T-helper 1 cell treated with Interleukin-12 subunit alpha and Interleukin-12 subunit beta and Interleukin-4 antibody, amounts not matched to agents 30 μg/mL and 1 μg/mL, for 36 hours (primary cell): Measurements from ENCODE around the gene NME2.
"Not testable (repeated sequence)": the region's sequence is repeated elsewhere in the genome, so short reads cannot be mapped to it uniquely, and the experiment has no call there.

Experiments
- H3K27ac Mint-ChIP-seq: one replicate; pipeline ENCODE4 v1.8.0; 2021; ENCODE audit warnings: mild to moderate bottlenecking, mixed read lengths
- H3K27me3 Mint-ChIP-seq: one replicate; pipeline ENCODE4 v1.8.0; 2021; ENCODE audit warnings: low read depth, mixed read lengths
- H3K36me3 Mint-ChIP-seq: one replicate; pipeline ENCODE4 v1.8.0; 2021; ENCODE audit warnings: low read depth, mixed read lengths
- H3K4me1 Mint-ChIP-seq: one replicate; pipeline ENCODE4 v1.8.0; 2021; ENCODE audit warnings: low read depth, mixed read lengths
- H3K4me3 Mint-ChIP-seq: one replicate; pipeline ENCODE4 v1.8.0; 2021; ENCODE audit warnings: mild to moderate bottlenecking, moderate library complexity, mixed read lengths
- H3K9me3 Mint-ChIP-seq: one replicate; pipeline ENCODE4 v1.8.0; 2021; ENCODE audit warnings: mixed read lengths

NME2 gene

DNA sequence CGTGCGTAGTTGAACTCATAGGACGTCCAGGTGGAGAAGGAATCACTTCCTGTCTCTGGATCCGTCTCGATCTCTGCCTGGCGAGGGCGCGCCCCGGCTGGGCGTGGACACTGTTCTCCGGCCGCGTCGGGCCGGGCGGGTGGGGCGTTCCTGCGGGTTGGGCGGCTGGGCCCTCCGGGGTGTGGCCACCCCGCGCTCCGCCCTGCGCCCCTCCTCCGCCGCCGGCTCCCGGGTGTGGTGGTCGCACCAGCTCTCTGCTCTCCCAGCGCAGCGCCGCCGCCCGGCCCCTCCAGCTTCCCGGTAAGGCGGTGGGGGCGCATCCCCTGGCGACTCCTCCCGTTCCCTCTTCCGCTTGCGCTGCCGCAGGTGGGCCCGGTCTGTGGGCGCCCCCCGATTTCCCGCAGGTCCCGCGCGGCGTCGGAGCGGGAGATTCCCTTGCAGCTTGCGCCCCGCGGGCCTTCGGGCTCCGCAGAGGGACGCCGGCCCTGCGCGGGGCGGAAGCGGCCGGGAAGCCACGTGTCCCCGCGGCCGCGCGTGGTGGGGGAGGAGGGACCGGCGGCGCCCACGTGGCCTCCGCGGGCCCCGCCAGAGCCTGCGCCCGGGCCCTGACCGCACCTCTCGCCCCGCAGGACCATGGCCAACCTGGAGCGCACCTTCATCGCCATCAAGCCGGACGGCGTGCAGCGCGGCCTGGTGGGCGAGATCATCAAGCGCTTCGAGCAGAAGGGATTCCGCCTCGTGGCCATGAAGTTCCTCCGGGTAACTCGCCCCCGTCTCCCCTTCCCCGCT, at the start of gene NME2:
Gene NME2, plus strand, starts transcription at position 214 of the 789 bp plus-strand sequence. Its CDS starts 420 bp downstream, at position 634.
- Mint-ChIP-seq H3K4me1 (peaks cover 23% of the 10 kb centered on the region), H3K9me3 (no peaks in the 10 kb centered on the region), H3K27me3 (no peaks in the 10 kb centered on the region), H3K27ac (peak within 1 kb of the TSS; percentile 97), H3K36me3 (peaks cover 37% of the 10 kb centered on the region), H3K4me3 (peak within 1 kb of the TSS; percentile 95)

DNA sequence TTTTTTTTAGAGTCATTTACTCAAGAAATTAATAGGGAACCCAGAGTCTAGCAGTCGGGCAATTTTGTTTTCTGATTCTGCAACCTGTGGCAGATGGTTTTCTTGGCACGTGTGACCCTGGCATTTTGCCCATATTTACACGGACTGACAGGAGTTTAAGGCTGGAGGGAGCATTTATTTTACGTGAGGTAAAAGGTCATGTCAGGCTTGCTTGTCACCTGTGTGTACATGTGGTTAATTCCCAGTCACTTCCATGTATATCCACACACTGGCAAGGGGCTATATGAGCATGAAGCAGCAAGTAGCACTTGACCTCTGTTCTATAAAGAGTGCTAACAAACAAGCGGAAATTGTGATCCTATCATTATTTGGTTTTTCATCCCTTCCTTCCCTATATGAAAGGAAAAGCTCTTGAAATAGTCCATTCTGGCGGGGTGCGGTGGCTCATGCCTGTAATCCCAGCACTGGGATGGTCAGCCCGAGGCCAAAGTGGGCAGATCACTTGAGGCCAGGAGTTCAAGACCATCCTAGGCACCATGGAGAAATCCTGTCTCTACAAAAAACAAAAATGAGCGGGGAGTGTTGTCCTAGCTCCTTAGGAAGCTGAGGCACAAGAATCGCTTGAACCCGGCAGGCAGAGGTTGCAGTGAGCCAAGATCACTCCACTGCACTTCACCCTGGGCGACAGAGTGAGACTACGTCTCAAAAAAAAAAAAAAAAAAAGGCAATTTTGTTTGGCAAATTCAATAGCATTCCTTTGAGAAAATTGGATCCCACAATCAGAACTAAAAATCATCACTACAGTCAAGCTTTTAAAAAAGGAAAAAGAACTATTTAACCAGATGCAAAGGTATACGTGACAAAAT, 47.6 kb upstream of the NME2 start:
- H3K27ac Mint-ChIP-seq: peak overlapping the region; percentile 31
- H3K4me1 Mint-ChIP-seq: peaks cover 60% of the 10 kb centered on the region
- H3K27me3 Mint-ChIP-seq: no peaks in the 10 kb centered on the region
- peaks cover 3% of the 10 kb centered on the region for H3K36me3 Mint-ChIP-seq
- peak overlapping the region; percentile 96 for H3K4me3 Mint-ChIP-seq
- H3K9me3 Mint-ChIP-seq: no peaks in the 10 kb centered on the region

DNA sequence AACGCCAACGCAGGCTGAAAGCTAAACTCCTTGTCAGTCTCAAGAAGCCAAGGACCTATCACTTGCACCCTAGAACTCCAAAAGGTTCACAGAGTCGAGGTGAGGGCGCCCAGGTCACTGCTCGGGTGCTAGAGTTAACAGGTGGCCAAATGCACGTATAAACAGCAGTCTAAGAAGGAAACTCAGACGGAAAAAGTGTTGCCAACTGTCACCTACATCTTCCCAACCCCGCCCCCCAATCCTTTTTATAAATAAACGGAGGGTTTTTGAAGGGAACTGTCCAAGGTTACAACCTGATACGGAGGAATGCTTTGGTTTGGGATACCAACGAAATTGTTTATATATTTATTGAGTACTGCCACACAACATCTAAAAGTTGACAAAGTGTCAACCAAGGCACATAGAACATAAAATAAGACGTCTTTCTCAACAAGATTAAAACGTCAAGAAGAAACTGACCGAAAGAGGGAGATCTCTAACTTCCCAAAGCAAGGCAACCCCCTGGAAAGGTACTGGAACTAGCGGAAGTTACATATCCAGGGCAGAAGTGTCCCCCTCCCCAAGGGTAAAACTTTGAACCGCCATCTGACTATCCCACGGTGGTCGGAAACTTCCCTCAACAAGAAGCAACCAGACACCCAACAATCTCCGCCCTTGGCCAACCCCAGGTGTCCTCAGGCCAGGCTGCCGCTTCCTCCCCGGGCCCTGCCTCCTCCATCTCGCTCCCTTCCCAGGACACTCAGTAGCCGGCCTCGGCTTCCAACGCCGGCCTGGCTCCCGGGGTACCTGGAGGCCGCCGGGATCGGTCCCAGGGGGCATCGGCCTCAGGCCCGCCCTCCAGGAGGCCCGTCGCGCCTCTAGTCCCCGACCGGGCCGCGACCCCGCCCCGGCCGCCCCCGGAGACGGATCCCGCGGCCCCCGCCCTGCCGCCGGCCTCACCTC, 46.5 kb upstream of the NME2 start:
- H3K4me1 Mint-ChIP-seq: peaks cover 60% of the 10 kb centered on the region
- peaks cover 3% of the 10 kb centered on the region for H3K36me3 Mint-ChIP-seq
- peak overlapping the region; percentile 96 for H3K4me3 Mint-ChIP-seq
- no peaks in the 10 kb centered on the region for H3K27me3 Mint-ChIP-seq
- peak overlapping the region; percentile 96 for H3K27ac Mint-ChIP-seq
- H3K9me3 Mint-ChIP-seq: no peaks in the 10 kb centered on the region

DNA sequence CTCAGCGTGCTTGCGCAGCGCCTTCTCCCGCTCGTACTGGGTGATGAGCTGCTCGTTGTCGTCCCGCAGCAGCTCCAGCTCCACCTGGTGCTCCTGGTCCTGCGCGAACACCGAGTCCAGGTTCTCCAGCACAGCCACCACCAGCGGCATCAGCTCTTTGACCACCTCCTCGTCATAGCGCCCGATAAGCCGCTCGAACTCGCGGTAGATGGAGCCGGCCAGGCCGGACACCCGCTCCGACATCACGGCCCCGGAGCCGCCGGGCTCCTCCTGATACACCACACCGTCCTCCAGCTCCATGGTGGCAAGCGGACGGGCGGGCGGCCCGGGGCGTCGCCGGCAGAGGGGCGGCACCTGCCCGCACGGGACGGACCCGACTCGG, 45.9 kb upstream of the NME2 start:
- Mint-ChIP-seq H3K4me3 (peak overlapping the region; percentile 96), H3K36me3 (peaks cover 3% of the 10 kb centered on the region), H3K27ac (peak overlapping the region; percentile 96), H3K4me1 (peaks cover 57% of the 10 kb centered on the region), H3K27me3 (peaks cover 3% of the 10 kb centered on the region), H3K9me3 (no peaks in the 10 kb centered on the region)

DNA sequence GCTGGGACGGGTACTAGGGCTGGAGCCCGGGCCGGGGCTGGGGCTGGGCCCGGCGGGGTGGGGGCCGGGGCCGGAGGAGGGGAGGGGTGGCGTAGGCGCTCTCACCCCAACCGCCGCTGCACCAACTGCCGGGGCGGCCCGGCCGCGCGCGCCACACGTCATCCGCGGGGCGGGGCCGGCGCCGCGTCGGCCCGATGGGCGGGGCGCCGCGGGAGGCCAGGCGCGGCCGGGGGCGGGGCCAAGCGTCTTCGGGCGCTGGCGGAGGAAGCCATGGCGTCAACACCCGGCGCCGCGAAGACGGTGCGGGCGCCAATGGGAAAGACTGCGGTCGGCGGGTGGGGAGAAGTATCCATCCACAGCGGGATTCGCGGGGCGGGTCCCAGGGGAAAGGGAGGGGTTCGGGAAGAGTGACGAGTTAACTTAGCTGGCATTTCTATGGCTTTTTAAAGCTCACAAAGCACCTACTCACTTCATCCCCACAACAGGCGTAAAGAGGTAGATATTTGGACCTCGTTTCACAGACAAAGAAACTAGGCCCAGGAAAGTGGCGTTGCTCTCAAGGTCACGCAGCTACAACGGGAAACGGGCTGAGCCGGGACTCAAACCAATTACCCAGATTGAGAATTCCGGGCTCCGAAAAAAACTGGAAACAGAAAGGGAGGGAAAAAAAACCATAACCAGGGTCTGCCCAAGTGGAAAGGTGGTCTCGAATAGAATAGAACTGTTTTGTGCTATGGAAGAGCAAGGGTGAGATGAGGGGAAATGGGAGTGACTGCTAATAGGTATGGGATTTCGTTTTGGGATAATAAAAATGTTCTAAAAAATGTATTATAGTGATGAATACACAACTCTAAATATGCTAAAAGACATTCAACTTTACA, 45.2 kb upstream of the NME2 start, which contains the start of gene SPAG9:
Gene SPAG9, minus strand, starts transcription at position 130 of the 881 bp plus-strand sequence. CDS start 212 bp downstream, outside the sequence.
- no peaks in the 10 kb centered on the region for H3K9me3 Mint-ChIP-seq
- H3K4me3 Mint-ChIP-seq: peak within 1 kb of the TSS; percentile 96
- peak within 1 kb of the TSS; percentile 98 for H3K27ac Mint-ChIP-seq
- peaks cover 53% of the 10 kb centered on the region for H3K4me1 Mint-ChIP-seq
- H3K36me3 Mint-ChIP-seq: peaks cover 3% of the 10 kb centered on the region
- peaks cover 3% of the 10 kb centered on the region for H3K27me3 Mint-ChIP-seq

DNA sequence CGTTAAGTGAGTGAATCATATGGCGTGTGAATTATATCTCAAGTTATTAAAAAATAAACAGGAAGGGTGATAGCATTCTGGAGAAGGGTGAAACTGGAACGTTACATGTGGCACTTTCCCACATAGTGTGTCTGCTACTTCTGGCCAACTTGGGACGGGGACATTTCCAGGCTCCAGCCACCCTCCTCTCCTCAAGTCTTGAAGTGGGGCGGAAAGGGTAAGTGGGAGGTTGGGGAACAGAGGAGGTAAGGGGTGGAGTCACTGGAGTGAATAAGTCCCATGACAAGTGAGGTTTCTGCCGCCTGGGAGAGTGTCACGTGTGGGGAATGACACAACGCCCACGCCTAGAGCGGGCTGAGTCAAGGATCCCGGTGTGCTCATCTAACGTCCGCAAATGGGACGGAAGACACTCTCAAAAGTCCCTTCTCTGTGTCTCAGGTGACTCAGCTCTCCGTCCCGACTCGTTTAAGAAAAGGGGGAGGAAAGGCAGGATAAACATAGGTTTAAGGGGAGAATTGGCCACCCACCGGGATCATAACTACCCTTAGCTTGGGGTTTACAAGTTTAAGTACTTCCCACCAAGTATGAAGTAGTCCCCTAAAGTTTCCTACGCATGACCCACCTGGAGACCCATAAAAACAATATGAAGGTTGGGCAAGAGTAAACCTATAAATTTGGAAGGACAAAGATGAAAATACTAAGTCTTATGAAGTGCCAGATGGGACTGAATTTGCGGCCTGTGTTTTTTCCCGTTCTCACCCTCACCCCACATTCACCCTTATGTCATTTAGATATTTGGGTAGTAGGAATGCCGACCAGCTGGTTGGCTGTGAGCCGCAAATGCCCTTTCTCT, 44.4 kb upstream of the NME2 start:
- H3K4me1 Mint-ChIP-seq: peaks cover 45% of the 10 kb centered on the region
- H3K9me3 Mint-ChIP-seq: no peaks in the 10 kb centered on the region
- H3K4me3 Mint-ChIP-seq: peak overlapping the region; percentile 92
- H3K27ac Mint-ChIP-seq: peak overlapping the region; percentile 98
- peaks cover 3% of the 10 kb centered on the region for H3K27me3 Mint-ChIP-seq
- peaks cover under 1% of the 10 kb centered on the region for H3K36me3 Mint-ChIP-seq

DNA sequence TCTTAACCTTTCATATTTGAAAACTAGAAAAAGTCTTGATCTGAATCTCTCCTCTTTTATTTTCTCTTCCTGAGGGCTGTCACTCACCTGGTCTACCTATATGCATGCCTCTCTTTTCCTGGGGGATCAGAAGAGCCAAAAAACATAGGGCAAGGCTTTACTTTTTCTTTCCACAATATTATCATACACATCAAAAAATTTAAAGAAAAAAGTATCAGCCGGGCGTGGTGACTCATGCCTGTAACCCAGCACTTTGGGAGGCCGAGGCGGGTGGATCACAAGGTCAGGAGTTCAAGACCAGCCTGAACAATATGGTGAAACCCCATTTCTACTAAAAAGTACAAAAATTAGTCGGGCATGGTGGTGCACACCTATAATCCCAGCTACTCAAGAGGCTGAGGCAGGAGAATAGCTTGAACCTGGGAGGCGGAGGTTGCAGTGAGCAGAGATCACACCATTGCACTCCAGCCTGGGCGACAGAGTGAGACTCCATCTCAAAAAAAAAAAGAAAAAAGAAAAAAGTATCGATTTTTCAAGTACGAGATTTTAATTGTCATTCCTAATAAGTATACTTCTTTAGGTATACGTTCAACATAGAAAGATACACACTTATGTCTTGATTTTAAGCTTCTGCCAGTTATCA, 43.6 kb upstream of the NME2 start:
- not testable (repeated sequence) for H3K9me3 Mint-ChIP-seq, H3K36me3 Mint-ChIP-seq, H3K27ac Mint-ChIP-seq, H3K27me3 Mint-ChIP-seq
- peak overlapping the region; percentile 15 for H3K4me3 Mint-ChIP-seq
- peaks cover 38% of the 10 kb centered on the region for H3K4me1 Mint-ChIP-seq

DNA sequence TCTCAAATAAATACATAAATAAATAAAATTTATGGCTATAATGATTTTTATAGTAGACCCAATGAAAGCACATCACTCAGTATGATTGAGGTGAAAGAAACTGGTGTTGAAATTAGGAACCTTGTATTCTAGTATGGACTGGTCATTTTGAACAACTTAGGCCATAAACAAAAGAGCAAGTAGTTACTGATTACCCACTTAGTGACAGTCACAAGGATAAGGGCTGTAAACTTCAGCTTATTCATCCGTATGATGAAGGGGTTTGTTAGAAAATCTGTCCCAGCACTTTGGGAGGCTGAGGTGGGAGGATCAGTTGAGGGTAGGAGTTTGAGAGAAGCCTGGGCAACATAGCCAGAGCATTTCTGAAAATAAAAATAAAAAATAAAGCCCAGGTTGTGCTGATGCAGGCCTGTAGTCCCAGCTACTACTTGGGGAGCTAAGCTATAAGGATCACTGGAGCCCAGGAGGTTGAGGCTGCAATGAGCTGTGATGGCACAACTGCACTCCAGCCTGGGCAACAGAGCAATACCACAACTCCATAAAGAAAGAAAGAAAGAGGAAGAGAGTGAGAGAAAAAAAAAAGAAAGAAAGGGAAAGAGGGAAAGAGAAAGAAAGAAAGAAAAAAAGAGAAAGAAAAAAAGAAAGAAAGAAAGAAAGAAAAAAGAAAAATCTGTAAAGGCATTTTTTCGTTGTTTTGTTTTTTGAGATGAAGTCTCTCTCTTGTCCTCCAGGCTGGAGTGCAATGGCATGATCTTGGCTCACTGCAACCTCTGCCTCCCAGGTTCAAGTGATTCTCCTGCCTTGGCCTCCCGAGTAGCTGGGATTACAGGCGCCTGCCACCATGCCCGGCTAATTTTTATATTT, 41.3 kb upstream of the NME2 start:
- no peak overlapping the region for H3K4me3 Mint-ChIP-seq
- no peak overlapping the region for H3K27ac Mint-ChIP-seq
- no peaks in the 10 kb centered on the region for H3K36me3 Mint-ChIP-seq
- H3K9me3 Mint-ChIP-seq: no peaks in the 10 kb centered on the region
- H3K4me1 Mint-ChIP-seq: peaks cover 16% of the 10 kb centered on the region
- peaks cover 3% of the 10 kb centered on the region for H3K27me3 Mint-ChIP-seq

DNA sequence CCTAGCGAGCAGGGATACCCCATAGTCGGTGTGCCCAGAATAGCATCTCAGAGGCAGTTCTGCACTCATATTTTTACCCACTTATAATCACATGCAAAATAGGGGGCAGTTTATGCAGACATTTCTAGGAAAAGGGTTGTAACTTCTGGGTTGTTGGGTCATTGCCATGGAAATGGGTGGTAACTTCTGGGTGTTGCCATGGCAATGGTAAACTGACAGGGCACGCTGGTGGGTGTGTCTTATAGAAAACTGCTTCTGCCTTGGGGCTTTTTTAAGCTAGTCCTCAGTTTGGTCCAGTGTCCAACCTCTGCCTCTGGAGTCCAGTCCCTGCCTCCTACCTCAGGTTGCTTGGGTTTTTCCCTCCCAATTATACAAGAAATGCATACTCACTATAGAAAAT, 38.1 kb upstream of the NME2 start:
- H3K36me3 Mint-ChIP-seq: no peaks in the 10 kb centered on the region
- no peaks in the 10 kb centered on the region for H3K9me3 Mint-ChIP-seq
- H3K4me3 Mint-ChIP-seq: no peak overlapping the region
- no peak overlapping the region for H3K27ac Mint-ChIP-seq
- no peaks in the 10 kb centered on the region for H3K4me1 Mint-ChIP-seq
- H3K27me3 Mint-ChIP-seq: peaks cover 3% of the 10 kb centered on the region

DNA sequence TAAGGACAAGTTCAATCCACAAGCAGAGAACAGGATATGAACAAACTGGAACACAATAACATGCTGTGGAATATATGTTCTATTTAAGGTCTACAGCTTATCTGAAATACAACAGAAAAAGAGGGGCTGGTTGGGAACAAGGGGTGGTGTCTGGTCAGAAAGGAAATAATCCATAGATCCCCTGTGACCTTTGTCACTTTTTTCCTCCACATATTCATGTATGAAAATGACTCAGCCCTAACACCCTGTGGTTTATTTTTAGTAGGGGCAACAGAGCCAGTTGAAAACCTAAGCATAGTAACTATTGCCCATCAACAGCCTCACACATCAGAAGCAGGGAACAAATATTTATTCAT, 33.3 kb upstream of the NME2 start:
- Mint-ChIP-seq H3K4me3 (no peak overlapping the region), H3K36me3 (no peaks in the 10 kb centered on the region), H3K9me3 (peaks cover 3% of the 10 kb centered on the region), H3K27me3 (no peaks in the 10 kb centered on the region), H3K4me1 (peaks cover 3% of the 10 kb centered on the region), H3K27ac (no peak overlapping the region)

DNA sequence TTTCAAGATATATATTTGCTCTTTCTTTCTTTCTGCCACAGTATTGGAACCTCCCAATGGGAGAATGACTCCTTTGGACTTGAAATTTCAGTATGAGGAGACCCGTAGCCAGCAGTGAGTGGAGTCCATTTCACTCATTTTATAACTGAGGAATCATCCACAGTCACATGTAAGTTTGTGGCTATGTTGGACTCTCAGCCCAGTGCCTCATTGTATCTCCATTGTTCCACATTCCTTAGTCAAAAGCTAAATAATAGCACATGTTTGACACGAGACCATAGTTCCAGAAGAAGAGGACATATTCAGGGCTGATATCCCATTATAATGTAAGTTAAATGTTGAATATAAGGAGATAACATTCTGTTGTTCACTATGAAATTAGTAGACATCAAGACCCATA, 32.8 kb upstream of the NME2 start:
- Mint-ChIP-seq H3K4me3 (no peak overlapping the region), H3K36me3 (no peaks in the 10 kb centered on the region), H3K4me1 (peaks cover 3% of the 10 kb centered on the region), H3K9me3 (peaks cover 3% of the 10 kb centered on the region), H3K27me3 (no peaks in the 10 kb centered on the region), H3K27ac (no peak overlapping the region)

DNA sequence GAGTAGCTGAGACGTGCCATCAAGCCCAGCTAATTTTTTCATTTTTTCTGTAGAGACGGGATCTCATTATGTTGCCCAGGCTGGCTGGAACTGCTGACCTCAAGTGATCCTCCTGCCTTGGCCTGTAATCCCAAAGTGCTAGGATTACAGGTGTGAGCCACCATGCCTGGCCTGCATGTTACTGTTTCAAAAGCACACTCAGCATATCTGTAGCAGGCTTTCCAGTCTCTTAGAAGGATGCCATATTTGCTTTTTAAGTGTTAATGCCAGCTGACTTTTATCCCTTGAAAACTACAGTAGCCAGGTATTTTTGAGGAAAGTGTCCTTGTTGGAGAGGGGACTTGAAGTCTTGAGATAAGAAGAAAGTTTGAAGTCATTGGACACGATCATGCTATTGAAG, 30.3 kb upstream of the NME2 start:
- Mint-ChIP-seq H3K27me3 (no peaks in the 10 kb centered on the region), H3K4me3 (no peak overlapping the region), H3K4me1 (peaks cover 3% of the 10 kb centered on the region), H3K36me3 (no peaks in the 10 kb centered on the region), H3K9me3 (peaks cover 3% of the 10 kb centered on the region), H3K27ac (no peak overlapping the region)
